Activated effector memory CD4-positive, alpha-beta T cell treated with anti-CD3 and anti-CD28 coated beads, Interleukin-2, amount 50 U/mL, for 16 hours (primary cell): ENCODE measurements around the gene CHST9.

Experiments used
- DNase-seq: peaks from one replicate; pipeline ENCODE4 v3.0.0-alpha.2; 2020

CHST9 gene

DNA sequence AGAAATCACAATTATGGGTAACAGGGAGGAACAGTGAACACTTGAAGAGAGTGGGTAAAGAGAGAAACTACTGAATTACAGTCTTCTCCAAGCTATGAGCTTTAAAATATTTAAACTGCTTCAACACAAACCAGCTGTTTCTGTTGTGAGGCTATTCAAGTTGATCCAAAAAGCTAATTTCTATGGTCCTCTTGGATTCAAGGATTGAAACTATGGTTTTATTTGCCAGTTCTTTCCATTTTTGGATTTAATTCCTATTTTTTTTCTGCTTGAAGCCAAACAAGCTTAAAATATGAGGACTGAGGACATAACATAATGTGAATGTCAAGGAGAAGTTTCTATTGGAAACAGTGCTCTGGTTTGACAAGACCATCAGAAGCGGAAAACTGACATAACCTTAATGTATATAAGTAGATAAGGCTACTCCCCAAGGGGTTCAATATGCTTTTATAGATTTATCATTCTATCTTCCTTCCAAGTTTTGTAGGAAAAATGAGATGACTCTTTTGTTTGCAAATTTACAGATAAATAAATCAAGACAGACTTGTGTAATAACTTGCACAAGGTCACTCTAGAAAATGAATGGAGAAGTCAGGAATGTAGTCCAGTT lies 258.9 kb downstream of the CHST9 start:
- no peak for DNase-seq

DNA sequence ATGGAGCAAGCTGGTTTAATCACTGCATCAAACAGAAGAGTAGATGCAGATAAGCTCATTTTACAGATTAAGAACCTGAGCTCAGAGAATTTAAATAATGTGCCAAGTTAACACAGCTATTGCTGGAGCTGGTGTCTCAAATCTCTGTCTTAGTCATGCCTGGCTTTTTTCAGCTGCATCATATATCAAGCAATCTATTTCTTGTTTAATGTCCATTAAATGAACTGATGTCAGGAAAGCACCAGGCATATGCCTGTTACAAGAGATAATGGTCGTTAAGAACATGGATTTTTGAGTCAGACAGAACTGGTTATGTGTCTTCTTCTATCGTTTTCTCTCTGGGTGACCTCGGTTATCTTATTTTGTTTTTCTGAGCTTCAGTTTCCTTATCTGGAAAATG lies 259.8 kb downstream of the CHST9 start:
- no peak for DNase-seq

DNA sequence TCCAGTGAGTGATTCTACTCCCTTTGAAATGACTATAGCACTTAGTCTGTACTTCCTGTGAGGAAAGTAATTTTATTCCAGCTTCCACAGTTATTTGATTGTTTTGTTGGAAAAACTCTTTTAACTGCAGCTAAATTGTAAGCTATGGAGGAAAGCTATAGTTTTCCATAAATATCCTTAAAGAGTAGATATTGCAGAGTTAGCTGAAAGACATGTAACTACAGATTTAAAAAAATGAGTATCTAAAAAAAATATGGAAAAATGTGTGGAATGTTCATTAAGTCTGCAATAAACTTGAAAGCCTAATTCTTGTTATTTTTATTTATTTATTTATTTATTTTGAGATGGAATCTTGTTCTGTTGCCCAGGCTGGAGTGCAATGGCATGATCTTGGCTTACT lies 262.8 kb downstream of the CHST9 start:
- DNase-seq: no peak

- no peak for DNase-seq
These were observed 264.5 kb downstream of the CHST9 start for GRCh38 chr18:26920644-26921043.

GRCh38 chr18:26919627-26920026 lies 265.5 kb downstream of the CHST9 start:
- DNase-seq: no peak

- no peak for DNase-seq
These were observed 265.9 kb downstream of the CHST9 start for GRCh38 chr18:26919201-26919600.

GRCh38 chr18:26911840-26912239 lies 273.3 kb downstream of the CHST9 start:
- no peak for DNase-seq

DNA sequence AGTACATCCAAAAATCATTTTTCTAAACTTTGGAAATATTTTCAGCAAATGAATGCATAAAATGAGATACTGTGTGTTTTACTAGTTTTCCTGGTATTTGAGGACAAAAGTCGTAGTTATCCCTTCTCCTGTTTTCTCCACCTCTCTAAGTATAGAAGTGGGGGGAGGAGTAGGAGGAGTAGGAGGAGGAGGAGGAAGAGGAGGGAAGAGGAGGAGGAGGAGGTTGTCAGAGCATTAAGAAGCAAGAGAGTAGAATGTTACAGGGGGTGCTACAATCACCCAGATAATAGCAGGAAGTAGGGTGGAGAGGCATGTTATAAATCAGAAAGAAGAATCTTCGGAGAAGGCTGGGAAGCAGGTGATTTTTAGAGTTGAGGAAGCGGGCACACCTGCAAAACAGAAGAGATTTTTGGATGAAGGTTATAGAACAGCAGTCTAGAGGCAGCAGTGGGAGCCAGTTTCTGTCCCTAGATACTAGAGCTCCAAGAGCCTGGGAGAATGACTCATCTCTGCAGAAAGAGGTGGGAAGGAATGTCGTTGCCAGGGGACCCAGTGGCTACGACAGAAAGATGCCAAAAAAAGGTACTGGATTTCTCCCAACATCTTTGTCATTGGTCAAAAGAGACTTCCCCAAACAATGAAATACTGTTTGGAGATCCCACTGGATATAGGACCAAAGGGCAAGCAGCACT lies 275.4 kb downstream of the CHST9 start:
- DNase-seq: no peak

DNA sequence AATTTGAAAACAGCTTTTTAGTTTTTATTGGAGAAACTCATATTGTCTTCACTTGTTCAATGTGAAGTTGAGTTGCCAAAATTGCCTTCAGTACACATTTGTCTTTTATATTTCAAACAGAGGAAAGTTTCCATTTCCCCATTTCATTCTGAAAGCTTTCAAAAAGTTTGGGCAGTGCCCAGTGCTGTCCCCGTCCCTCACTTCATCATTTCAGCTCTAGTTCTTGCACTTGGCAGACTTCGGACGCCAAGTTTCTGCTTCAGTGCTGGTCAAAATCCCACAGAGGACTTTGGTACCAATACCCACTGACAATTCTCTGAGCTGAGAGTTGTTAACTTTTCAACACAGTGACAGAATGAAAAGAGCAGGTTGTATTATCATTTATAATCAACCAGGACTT lies 276.2 kb downstream of the CHST9 start:
- DNase-seq: no peak

GRCh38 chr18:26902291-26902690 lies 282.8 kb downstream of the CHST9 start:
- DNase-seq: no peak

DNA sequence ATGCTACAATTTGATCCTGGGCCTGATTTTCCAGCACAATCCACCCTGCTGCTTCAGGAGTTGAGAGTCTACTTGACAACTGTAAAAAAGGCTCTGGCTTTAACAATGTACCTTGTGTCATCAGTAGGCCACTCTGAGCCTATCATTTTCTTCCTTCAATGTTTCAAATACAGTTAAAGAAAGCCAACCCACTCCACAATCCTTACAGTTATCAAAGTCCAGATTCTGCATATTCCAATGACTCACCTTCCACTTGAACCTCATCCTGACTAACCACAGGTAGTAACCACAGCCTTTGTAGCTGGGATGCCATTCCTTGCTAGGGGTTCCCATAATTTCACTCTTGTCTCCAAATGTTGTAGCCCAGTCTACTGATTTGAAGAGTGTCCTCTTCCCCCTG lies 284.1 kb downstream of the CHST9 start:
- DNase-seq: no peak

- no peak for DNase-seq
These were observed 290.7 kb downstream of the CHST9 start for GRCh38 chr18:26894426-26894825.

- no peak for DNase-seq
These were observed 291.1 kb downstream of the CHST9 start for GRCh38 chr18:26893996-26894395.

- no peak for DNase-seq
These were observed 296.8 kb downstream of the CHST9 start for GRCh38 chr18:26888259-26888658.

GRCh38 chr18:26875040-26875654 lies 310.0 kb downstream of the CHST9 start:
- DNase-seq: no peak

DNA sequence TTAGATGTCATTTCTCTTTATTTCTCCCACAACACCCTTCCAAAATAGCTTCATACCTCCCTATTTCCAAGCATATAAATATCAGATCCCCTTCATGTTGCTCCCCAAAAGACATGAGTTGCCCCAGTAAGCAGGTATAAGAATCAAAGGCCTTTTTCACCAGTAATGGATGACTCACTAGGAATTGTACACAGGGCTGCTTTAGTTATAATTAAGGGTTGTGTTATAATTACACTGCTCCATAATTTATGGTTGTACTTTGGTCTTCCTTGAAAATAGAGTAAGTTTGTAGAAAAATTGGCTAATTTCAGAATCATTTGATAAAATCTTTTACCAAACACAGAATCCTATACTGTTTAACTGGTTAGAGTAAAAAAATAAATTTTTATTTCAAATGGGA lies 310.8 kb downstream of the CHST9 start:
- no peak for DNase-seq

DNA sequence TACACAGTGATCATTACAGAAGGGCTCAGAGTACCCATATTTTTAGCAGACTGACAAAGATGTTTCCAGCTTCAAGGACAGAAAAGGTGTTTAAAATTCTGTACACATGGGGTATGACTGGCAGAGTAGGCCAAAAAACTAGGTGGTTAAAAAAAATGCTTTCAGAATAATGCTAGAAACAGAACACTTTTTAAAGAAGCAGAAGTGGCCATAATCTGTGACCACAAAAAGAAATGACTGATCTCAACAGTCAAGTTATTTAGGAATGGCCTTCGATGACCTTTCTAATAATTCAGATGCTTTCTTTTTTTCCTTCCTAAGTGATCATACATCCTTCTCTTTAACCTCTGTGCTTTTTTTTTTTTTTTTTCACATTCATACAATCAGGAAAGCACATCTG lies 315.5 kb downstream of the CHST9 start:
- DNase-seq: no peak

DNA sequence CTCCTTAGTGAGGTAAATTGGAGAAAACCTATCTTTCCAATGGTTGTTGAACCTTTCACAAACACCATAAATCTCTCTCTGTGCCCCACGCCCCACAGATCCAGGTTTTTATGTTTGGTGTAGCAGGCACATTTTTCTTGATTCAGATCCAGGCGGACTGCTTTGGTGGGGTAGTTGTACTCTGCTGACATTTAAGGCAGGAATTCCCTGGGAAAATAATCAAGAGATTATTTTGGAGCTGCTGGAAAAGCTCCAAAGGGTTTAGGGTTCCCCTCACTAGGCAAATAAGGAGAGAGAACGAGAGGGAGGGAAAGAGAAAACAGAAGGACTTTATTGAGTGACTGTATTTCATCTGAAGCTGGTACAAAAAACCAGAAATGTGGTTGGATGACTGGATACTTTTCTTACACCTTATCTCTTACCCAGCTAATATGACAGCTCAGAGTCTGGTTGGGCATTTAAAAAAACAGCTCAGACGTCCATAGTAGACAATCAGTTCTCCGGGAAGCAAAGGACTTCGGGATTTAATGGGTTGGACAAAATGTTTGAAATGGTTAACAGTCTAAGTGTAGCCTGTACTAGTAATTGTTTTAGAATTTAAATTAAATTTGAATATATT lies 316.0 kb downstream of the CHST9 start:
- no peak for DNase-seq

GRCh38 chr18:26867471-26867870 lies 317.6 kb downstream of the CHST9 start:
- DNase-seq: no peak

- no peak for DNase-seq
These were observed 319.6 kb downstream of the CHST9 start, which contains the start of gene AQP4 for GRCh38 chr18:26865557-26865956. TSS of gene AQP4 (minus strand) at chr18:26865707. CDS start at chr18:26865689, 18 bp downstream.

GRCh38 chr18:26864658-26865057 lies 320.4 kb downstream of the CHST9 start:
- no peak for DNase-seq

DNA sequence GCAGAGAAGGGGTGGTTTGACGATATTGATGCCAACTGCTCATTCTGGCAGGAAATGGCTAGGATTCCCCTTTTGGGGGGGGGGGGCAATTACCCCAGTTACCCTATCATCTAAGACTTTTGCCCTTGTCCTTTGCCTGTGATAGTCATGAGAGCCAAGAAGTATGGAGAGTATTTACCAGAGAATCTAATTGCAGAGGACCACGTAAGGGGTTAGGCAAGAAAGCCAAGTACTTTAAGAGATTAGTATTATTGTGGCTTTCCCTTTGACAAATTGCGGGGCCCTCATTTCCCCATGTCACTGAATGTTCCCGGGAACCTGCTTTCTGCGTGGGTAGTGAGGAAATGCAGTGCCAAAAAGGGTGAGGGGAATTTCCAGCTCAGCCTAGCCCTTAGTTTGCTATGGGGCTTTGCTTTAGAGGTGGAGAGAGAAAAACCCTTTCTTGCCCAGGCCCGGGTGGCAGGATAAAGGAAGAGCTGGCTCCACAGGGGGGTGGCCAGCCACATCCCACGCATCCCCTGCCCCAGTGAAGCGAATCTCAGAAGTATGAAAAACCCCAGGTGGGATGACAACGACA lies 321.1 kb downstream of the CHST9 start:
- DNase-seq: no peak

GRCh38 chr18:26863122-26863879 lies 321.8 kb downstream of the CHST9 start:
- DNase-seq: no peak
